ENCODE results near the gene ITGAE.
"Not testable (repeated sequence)": the region's sequence is repeated elsewhere in the genome, so short reads cannot be mapped to it uniquely, and the experiment has no call there.

ITGAE gene

DNA sequence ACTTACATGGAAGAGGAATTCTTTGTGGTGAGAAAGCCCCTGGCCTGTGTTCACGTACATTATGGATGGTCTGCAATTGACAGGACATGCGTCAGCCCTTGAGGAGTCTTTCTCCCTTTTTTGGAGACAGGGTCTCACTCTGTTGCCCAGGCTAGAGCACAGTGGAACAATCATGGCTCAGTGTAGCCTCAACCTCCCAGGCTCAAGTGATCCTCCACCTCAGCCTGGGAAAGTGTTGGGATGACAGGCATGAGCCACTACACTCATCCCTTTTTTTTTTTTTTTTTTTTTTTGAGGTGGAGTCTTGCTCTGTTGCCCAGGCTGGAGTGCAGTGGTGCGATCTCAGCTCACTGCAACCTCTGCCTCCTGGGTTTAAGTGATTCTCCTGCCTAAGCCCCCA lies 72.9 kb downstream of the ITGAE start:
- DNase-seq (ENCODE audit: low spot score) = not testable (repeated sequence)

DNA sequence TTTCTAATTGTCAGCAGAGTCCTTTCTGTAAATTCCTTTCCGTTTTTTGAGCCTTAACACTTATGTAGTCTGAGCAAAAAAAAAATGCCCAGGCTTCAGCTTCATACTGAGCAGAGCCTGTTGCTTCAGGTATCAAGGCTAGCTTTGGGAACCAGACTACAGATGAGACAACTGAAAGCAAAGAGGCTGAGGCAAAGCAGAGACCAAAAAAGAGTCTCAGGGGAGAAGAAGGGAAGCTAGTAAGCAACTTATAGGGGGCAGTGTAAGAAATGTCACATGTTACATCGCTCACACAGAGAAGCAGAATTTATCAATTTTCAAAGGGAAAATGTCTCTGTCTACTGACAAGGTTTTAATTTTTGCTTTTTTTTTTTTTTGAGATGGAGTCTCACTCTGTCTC lies 73.9 kb downstream of the ITGAE start:
- no peak for DNase-seq (ENCODE audit: low spot score)

DNA sequence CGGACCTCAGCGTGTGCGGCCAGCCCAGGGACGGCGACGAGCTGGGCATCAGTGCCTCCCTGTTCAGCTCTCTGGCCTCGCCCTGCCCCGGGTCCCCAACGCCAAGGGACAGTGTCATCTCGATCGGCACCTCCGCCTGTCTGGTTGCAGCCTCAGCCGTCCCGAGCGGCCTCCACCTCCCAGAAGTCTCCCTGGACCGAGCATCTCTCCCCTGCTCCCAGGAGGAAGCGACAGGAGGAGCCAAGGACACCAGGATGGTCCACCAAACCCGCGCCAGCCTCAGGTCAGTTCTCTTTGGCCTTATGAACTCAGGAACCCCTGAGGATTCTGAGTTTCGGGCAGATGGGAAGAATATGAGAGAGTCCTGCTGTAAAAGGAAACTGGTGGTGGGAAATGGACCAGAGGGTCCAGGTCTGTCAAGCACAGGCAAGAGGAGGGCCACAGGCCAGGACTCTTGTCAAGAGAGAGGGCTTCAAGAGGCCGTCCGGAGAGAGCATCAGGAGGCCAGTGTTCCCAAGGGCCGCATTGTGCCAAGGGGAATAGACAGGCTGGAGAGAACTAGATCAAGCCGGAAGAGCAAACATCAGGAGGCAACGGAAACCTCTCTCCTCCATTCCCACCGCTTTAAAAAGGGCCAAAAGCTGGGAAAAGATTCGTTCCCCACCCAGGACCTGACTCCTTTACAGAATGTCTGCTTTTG lies 76.5 kb downstream of the ITGAE start:
- DNase-seq (ENCODE audit: low spot score) = no peak

DNA sequence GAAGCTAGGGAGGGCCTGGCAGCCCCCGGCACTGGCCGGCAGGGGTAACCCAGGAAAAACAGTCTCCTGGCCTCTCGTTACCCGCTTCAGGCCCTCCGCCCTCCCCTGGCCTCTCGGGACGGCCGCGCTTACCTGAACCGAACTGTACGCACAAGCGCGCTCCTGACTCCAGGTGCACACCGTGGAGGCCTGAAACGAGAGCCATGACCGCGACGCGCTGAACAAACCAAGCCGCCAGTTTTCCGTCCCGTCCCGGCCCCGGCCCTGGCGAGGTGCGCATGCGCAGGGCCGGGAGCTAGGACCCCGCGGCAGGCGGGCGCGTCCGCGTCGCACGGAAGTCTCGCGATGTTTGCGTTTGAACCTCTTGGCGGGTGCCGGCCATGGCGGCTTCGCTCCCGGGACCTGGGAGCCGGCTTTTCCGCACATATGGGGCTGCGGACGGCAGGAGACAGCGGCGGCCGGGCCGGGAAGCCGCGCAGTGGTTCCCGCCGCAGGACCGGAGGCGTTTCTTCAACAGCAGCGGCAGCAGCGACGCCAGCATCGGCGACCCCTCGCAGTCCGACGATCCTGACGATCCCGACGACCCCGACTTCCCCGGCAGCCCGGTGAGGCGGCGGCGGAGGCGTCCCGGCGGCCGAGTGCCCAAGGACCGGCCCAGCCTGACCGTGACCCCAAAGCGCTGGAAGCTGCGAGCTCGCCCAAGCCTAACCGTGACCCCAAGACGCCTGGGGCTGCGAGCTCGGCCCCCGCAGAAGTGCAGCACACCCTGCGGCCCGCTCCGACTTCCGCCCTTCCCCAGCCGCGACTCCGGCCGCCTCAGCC lies 77.2 kb downstream of the ITGAE start, which contains the start of gene HASPIN:
Gene HASPIN, plus strand, starts transcription at position 348 of the 822 bp plus-strand sequence. Its CDS starts 33 bp downstream, at position 381.
- peak; percentile 94 for DNase-seq (ENCODE audit: low spot score)

DNA sequence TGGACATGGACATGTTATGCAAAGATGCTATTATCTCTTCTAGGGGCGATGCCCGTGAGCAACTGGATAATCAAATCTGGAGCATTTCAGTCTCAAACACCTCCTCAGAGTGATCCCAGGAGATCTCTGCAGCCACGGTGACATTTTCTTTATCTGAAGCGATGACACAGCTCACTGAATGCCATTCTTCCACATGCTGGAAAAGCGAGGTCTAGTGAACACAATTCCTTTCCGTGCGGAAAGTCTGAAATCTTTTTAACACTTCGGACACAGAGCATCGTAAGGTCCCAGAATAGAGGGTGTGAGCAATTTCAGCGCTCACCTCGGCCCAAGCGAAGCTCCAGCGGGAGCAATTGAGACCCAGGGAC lies 77.8 kb downstream of the ITGAE start:
- DNase-seq (ENCODE audit: low spot score) = no peak

DNA sequence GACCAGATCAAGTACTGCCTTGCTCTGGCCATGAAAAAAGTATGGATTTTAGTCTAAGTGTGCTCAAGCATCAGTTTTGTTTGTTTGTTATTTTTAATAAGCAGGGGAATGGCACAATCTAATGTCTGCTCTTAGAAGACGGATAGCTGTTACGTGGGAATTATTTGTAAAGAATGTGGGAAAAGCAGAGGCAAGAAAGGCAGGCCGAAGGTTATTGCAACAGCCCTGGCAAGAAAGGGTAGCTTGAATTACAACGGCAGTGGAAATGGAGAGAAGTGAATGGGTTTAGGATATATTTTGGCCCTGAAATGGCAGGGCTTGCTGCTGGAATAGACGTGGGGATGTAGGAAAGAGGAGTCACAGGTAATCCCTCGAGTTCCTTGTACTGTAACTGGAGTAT lies 78.3 kb downstream of the ITGAE start:
- DNase-seq (ENCODE audit: low spot score) = no peak

DNA sequence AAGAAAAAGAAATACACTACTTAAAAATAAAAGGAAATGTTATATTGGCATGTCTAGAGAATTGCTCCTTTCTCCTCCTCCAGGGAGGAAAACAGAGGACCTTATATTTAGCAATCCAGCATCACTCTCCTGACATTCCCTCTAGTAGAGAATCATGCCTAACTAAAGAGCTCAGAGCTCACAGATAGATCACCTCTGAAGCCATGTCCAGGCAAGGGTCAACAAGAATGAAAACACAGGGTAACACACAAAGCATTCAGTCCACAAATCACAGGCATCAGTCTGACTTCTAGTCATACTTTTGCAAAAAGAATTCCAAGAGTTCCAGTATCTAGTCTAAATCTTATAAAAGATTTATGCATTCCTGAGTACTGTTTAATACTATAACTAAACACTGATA lies 81.7 kb downstream of the ITGAE start:
- DNase-seq (ENCODE audit: low spot score) = no peak

DNA sequence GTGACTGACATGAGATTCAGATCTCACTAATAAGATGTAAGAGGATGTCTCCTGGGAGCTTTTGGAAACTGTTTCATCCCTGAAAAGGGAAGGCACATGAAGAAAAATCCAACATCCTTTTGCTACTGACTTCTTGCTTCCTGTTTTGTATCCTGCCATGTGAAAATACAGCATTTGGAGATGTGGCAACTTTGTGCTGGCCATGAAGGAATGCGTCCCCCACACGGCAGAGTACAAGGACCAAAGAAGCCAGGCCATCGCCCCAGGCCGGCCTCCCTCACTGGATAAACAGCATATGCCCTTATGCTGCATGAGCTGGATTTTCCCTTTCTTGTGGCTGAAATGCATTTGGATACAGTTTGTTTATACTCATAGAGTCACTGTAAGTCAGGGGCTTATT lies 82.8 kb downstream of the ITGAE start:
- DNase-seq (ENCODE audit: low spot score) = no peak

DNA sequence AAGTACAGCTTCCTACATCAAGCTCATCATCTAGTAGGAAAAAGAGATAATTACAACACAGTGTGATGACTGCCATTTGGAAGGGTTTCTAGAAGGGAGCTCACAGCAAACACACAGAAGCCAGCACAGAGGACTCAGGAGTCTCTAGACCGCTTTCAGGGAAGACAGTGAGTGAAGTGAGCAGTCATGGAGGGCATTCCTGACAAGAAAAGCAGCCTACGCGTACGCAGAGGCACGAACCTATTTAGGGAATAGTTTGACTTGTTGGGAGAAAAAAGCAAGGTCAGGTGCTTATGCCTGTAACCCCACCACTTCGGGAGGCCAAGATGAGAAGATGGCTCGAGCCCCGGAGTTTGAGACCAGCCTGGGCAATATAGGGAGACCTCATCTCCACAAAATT lies 85.7 kb downstream of the ITGAE start:
- no peak for DNase-seq (ENCODE audit: low spot score)

DNA sequence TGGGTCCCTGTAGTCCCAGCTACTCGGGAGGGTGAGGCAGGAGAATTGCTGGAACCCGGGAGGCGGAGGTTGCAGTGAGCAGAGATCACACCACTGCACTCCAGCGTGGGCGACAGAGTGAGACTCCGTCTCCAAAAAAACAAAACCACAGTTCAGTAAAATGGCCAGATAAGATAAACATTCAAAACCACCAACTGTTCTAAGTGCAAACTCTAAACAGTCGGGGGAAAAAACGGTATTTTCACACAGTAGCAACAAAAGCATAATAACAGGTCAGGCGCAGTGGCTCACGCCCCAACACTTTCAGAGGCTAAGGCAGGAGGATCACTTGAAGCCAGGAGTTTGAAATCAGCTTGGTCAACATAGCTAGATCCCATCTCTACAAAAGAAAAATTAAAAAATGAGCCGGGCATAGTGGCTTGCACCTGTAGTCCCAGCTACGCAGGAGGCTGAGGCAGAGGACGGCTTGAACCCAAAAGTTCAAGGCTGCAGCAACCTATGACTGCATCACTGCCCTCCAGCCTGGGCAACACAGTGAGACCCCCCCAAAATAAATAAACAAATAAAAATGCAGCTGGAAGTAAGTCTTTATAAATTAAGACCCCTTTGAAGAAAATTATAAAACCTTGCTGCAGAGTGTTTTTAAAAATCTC lies 88.1 kb downstream of the ITGAE start:
- no peak for DNase-seq (ENCODE audit: low spot score)

DNA sequence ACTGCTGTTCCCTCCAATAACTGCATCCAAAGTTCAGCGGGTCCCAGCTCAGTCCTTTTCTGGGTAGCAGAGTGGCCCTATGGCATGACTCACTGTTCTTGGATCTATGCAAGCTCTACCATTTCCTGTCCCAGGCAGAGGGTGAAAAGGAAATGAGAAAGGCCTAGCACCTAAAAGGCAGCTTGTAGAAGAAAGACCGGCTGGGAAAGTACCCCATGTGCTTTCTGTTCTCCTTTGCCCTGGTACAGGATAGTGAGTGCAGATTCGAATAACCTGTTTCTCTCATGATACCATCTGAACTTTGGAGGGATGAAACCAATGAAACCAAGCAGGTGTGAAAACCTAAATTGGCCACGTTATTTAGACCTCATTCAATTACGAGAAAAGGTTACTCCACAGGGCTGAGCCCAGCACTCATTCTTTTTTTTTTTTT lies 90.0 kb downstream of the ITGAE start:
- DNase-seq (ENCODE audit: low spot score) = no peak

DNA sequence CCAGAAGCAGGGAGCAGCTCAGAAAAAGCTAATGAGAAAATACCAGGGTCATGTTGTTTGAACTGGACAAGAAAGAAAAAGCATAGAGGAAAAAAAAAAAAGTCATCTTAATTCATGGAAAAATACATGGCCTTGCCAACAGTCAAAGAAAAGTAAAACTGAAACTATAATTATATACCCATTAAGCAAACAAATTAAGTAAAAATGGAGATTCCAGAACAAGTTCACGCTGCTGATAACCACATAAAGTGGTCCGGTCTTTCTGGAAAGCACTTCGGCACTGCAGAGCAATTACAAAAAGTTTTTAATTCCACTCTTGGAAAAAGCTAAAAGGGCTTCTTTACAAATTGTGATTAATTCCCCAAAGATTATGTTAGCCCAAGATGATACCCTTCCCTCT lies 92.6 kb downstream of the ITGAE start:
- no peak for DNase-seq (ENCODE audit: low spot score)

DNA sequence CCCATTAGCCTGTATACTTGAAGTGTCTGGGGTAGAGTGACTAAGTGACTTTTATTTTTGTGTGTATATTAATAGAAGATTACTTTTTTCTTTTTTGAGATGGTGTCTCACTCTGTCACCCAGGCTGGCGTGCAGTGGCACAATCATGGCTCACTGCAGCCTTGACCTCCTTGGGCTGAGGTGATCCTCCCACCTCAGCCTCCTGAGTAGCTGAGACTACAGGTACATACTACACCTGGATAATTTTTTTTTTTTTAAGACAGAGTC lies 95.3 kb downstream of the ITGAE start:
- DNase-seq (ENCODE audit: low spot score) = not testable (repeated sequence)

DNA sequence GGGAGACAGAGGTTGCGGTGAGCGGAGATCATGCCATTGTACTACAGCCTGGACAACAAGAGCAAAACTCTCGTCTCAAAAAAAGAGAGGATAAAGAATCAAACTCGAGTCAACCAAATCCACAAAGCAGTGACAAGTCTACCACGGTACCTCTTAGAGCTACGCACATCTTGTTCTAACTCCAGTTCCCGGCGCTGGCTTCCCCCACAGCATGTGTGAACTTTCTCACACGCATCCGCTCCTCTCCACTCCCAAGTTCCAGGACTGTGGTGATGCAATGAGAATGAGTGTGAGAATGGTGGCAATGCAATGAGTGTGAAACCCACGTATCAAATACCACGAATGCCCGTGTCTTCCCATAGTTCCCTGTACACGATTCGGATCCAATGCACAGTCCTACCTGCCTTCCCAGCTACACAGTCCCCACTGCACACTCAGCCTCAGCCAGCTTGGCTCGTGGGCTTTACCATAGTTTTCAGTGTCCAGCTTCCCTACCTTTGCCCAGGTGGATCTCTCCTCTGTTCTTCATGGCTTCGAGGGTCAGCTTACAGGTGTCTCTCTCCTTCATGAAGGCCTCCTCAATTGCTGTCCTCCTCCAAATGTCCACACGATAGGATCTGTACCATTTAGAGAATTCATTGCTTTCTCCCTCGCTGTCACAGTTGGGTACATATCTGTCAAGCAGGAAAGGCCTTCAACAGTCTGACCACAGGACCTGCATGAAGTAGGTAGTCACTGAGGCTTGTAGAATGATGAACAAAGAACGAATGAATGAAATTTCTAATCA lies 95.9 kb downstream of the ITGAE start:
- DNase-seq (ENCODE audit: low spot score) = no peak

DNA sequence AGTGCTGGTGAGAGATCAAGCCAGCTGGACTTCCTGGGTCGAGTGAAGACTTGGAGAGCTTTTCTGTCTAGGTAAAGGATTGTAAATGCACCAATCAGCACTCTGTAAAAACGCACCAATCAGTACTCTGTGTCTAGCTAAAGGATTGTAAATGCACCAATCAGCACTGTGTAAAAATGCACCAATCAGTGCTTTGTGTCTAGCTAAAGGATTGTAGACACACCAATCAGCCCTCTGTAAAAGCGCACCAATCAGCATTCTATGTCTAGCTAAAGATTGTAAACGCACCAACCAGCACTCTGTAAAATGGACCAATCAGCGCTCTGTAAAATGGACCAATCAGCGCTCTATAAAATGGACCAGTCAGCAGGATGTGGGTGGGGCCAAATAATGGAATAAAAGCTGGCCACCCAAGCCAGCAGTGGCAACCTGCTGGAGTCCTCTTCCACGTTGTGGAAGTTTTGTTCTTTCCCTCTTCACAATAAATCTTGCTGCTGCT lies 98.9 kb downstream of the ITGAE start:
- DNase-seq (ENCODE audit: low spot score) = not testable (repeated sequence)

DNA sequence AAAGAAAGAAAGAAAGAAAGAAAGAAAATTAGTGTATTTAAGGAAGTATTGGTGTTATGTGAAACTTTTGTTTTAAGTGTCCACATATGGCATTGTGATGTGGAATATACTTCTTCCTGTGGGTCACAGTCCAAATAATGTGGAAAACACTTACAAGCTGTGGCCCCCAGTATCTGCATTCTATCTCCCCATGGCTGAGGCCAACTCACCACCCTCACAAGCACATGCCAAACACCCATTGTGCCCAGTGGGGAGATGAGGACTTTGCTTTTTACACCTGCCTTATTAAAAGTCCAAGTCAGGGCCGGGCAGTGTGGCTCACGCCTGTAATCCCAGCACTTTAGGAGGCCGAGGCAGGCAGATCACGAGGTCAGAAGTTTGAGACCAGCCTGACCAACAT lies 101.0 kb downstream of the ITGAE start:
- no peak for DNase-seq (ENCODE audit: low spot score)

DNA sequence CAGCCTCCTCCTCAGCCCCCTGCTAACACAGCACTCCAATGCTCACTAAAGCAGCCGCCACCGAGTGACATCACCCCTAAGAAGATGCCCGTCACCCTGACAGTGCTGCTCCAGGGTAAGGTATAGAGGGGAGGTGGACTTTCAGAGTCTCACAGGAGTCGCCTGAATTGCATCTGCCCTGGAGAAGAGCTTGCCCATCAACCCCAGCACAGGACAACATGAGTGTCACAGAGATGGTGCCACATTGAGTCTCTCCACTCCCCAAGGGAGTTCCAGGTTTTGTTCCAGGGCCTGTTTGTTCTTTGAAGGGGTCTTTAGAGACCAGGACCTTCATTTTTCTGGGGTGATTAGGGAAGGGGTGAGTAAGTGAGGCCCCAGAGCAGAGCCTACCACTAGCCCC lies 102.8 kb downstream of the ITGAE start:
- DNase-seq (ENCODE audit: low spot score) = no peak

DNA sequence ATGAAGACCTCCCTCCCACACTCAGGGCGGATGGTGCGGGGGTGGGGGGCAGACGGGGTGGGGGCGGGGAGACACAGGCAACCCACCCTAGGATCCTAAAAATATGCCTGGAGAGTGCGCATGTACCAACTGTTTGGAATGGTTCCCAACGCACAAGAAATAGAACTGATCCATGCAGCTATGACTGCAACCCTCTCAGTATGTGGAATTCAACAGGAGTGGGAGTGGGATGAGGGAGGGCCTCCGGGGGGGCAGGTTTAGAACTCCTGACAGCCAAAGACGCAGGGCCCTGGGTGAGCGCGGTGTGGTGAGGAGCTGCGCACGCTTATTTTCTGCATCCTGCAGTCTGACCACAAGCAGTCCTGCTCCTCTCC lies 103.9 kb downstream of the ITGAE start:
- no peak for DNase-seq (ENCODE audit: low spot score)

DNA sequence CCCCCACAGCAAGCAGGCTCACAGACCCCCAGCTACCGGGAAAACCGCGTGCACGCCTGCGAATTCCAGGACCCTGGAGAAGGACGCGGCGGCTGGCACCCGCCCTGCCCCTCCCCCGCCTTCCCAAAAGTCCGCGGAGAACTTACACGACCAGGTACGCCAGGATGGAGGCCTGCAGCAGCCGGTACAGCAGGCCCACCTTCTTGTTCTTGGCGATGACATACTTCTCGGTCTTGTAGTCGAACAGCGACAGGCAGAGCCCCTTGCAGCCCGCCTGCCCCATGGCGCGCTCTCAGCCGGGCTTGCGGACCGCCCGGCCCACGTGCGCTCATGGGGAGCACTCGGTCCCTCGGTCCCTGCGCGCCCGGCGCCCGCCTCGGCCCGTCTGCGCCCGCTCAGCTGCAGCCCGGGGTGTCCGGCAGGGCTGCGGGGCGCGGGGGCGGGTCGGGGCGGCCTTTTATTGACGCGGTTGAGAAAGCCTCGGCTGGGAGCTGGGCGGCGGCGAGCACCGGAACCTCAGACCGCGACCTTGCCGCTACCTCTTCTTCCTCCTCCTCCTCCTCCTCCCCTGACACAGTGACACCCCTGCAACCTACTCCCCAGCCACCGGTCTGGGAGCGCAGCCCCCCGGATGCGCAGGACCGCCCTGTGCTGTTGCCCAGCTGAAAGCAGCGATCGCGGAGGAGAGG lies 105.1 kb downstream of the ITGAE start, which contains the start of gene P2RX5:
Gene P2RX5, minus strand, starts transcription at position 433 of the 689 bp plus-strand sequence. Its CDS starts 150 bp downstream, at position 283.
- no peak for DNase-seq (ENCODE audit: low spot score)

DNA sequence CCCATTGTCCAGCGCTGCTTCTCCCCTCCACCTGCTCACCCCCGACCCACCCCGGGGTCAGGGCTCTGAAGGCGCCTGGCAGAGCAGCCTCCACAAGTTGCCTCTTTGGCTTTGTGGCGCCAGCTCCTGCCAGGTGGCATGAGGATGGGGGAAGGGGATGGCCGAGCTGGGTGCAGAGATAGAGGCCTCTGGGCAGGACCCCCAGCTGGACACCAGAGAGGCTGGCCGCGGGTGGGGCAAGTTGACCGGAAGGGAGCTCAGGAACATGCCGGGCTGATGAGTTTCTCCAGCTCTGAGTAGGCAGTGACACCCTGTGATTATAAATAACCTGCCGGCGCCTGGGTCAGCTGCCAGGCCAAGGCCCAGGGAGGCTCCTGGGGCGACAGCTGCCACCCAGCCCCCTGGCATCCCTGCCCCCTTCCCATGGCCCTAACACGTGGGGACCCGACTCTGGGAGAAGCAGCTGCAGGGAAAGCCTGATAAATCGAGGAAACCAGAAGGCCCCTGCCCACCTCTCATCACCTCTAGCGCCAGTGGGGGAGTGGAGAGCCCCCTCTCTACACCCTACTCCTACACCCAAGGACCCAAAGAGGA lies 105.8 kb downstream of the ITGAE start:
- no peak for DNase-seq (ENCODE audit: low spot score)

DNA sequence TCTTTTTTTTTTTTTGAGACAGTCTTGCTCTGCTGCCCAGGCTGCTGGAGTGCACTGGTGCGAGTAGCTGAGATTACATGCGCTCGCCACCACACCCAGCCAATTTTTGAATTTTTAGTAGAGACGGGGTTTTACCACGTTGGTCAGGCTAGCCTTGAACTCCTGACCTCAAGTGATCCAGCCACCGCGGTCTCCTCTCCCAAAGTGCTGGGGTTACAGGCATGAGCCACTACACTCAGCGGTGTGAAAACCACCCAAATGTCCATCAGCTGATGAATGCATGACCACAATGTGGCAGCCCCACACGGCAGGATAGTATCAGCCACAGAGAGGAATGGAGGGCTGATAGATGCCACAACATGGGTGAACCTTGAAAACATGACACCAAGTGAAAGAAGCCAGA lies 107.2 kb downstream of the ITGAE start:
- DNase-seq (ENCODE audit: low spot score) = no peak

All from left forelimb (tissue), 1 donor.